HepG2 (cell line): ENCODE measurements around the gene GMEB2. TPM values are rescaled to one million over a fixed set of nuclear protein-coding genes. Genes with fewer than 3 reads are reported as not detected.

ENCODE experiments used
- AKAP8 ChIP-seq: sonication (generic); formaldehyde crosslinking; IDR thresholded peaks from 2 replicates; pipeline ENCODE4 v1.5.1; 2020; ENCODE audit warnings: mild to moderate bottlenecking, missing genetic modification reagents
- BHLHE40 ChIP-seq: IDR thresholded peaks from 2 replicates; pipeline ENCODE4 v1.6.1; 2011; ENCODE audit warnings: low read length, improper control_type of control experiment
- CHD4 ChIP-seq: fragments of 200-600 bp; sonication (generic); IDR thresholded peaks from 2 replicates; pipeline ENCODE4 v1.7.0; 2017; ENCODE audit warnings: mild to moderate bottlenecking, low read length, borderline replicate concordance
- GPBP1L1 ChIP-seq: sonication (generic); formaldehyde crosslinking; IDR thresholded peaks from 2 replicates; pipeline ENCODE4 v1.5.0; 2020; ENCODE audit warnings: mild to moderate bottlenecking, missing genetic modification reagents
- GTF2F1 ChIP-seq: fragments of 150-350 bp; IDR thresholded peaks from 2 replicates; pipeline ENCODE4 v1.6.1; 2014; ENCODE audit warnings: low read length
- KLF12 ChIP-seq: sonication (generic); formaldehyde crosslinking; IDR thresholded peaks from 2 replicates; pipeline ENCODE4 v1.4.0; 2020; ENCODE audit warnings: missing genetic modification reagents, borderline replicate concordance
- PHF5A ChIP-seq: IDR thresholded peaks from one replicate; pipeline ENCODE4 v1.6.1; 2018; ENCODE audit warnings: low read depth, missing genetic modification reagents; ENCODE audit not compliant: unreplicated experiment
- REXO4 ChIP-seq: sonication (generic); formaldehyde crosslinking; IDR thresholded peaks from 2 replicates; pipeline ENCODE4 v1.8.0; 2022; ENCODE audit warnings: missing genetic modification reagents, mild to moderate bottlenecking, borderline replicate concordance
- RFX3 ChIP-seq: IDR thresholded peaks from 2 replicates; pipeline ENCODE4 v1.6.1; 2016; ENCODE audit warnings: missing biosample characterization, missing genetic modification reagents
- UBTF ChIP-seq: sonication (generic); formaldehyde crosslinking; IDR thresholded peaks from 2 replicates; pipeline ENCODE4 v1.4.0; 2020; ENCODE audit warnings: mild to moderate bottlenecking, missing genetic modification reagents
- ZNF142 ChIP-seq: sonication (generic); formaldehyde crosslinking; IDR thresholded peaks from 2 replicates; pipeline ENCODE4 v1.4.0; 2020; ENCODE audit warnings: missing genetic modification reagents
- ZNF3 ChIP-seq: IDR thresholded peaks from 2 replicates; pipeline ENCODE4 v1.7.0; 2017; ENCODE audit warnings: inconsistent platforms
- ZNF687 ChIP-seq: sonication (generic); formaldehyde crosslinking; IDR thresholded peaks from 2 replicates; pipeline ENCODE4 v1.5.1; 2020; ENCODE audit warnings: mild to moderate bottlenecking, missing genetic modification reagents, moderate library complexity
- polyA plus RNA-seq, 8 experiments: library from polyadenylated mRNA; depleted of rRNA in 3 of 8; stranded (reverse) in 7 of 8; unstranded in 1 of 8; fragments of >200 nt; fragmentation: Illumina TruSeq in 4 of 8; extraction: Trizol in 4 of 8; gene quantifications; 2 replicates each; pipeline versions ENCODE4 v1.2.1 to v1.2.3, GENCODE V29; 2011 to 2016; ENCODE audit warnings: low read depth in 4 of 8, missing spikeins in 1 of 8, mixed read lengths in 1 of 8; ENCODE audit not compliant: insufficient read depth in 1 of 8
- total RNA-seq, 5 experiments: library from RNA; depleted of rRNA; stranded (reverse); fragments of >200 nt; fragmentation: Illumina TruSeq; extraction: Trizol; gene quantifications; 2 replicates each; pipeline ENCODE4 v1.2.3, GENCODE V29; 2016; ENCODE audit warnings: low read depth in 1 of 5

GMEB2 gene
- total and polyA plus RNA-seq, 2 of the 13 experiments (the other 11 are each of a cell fraction or from before 2014, with no cell fraction given), result 10.6 to 12.4 TPM

GRCh38 chr20:63657260-63657936, 30.5 kb upstream of the GMEB2 start (continued):
- TF ChIP-seq GPBP1L1 (CRISPR knock-in tag) (no peak), REXO4 (CRISPR knock-in tag) (no peak), GTF2F1 (no peak), RFX3 (CRISPR knock-in tag) (no peak), BHLHE40 (0 out of 2 replicates have a peak, but pooled peaks have one; percentile 1), ZNF142 (CRISPR knock-in tag) (no peak), CHD4 (no peak), ZNF3 (CRISPR knock-in tag) (no peak), PHF5A (CRISPR knock-in tag) (no peak), ZNF687 (no peak; the same call in 1 of the 2 replicates), AKAP8 (CRISPR knock-in tag) (no peak), UBTF (CRISPR knock-in tag) (0 out of 2 replicates have a peak, but pooled peaks have one; percentile 7), KLF12 (no peak)
